Epithelial cell of proximal tubule (primary cell): Measurements from ENCODE around the gene FETUB. TPM values are rescaled to one million over a fixed set of nuclear protein-coding genes. Genes with fewer than 3 reads are reported as not detected.
"Not testable (repeated sequence)": the region's sequence is repeated elsewhere in the genome, so short reads cannot be mapped to it uniquely, and the experiment has no call there.

ENCODE experiments used
- DNase-seq: peaks from one replicate; pipeline ENCODE4 v3.0.0-alpha.2; 2011; ENCODE audit warnings: low read depth
- H3K4me3 ChIP-seq: 2 replicates; pipeline ENCODE4 v1.5.1; 2011; ENCODE audit warnings: low read depth, mild to moderate bottlenecking, low read length
- CTCF ChIP-seq: conservative IDR thresholded peaks from 2 replicates; pipeline ENCODE4 v1.5.1; 2012; ENCODE audit warnings: low read depth, mild to moderate bottlenecking, low read length
- total RNA-seq: library from RNA; depleted of rRNA; stranded (reverse); fragments of >200 nt; gene quantifications from 2 replicates; pipeline ENCODE4 v1.2.3, GENCODE V29; 2015

The FETUB gene
- total RNA-seq, 1 donor from 2014 or later, result not detected

GRCh38 chr3:186627852-186628414 is 12.3 kb upstream of the FETUB start:
- H3K4me3 ChIP-seq, result no peak overlapping the region
- DNase-seq, result no peak
- TF ChIP-seq CTCF, result no peak

GRCh38 chr3:186628756-186629155 is 11.4 kb upstream of the FETUB start:
- no peak for DNase-seq
- no peak overlapping the region for H3K4me3 ChIP-seq
- TF ChIP-seq CTCF, result no peak

GRCh38 chr3:186630950-186631641 is 9.1 kb upstream of the FETUB start:
- DNase-seq, result no peak
- no peak for TF ChIP-seq CTCF
- no peak overlapping the region for H3K4me3 ChIP-seq

- TF ChIP-seq CTCF, result no peak
- no peak for DNase-seq
- H3K4me3 ChIP-seq, result no peak overlapping the region
Observed at GRCh38 chr3:186633481-186633880, 6.7 kb upstream of the FETUB start.

- not testable (repeated sequence) for DNase-seq, H3K4me3 ChIP-seq
Observed at GRCh38 chr3:186634207-186634606, 6.0 kb upstream of the FETUB start.

- H3K4me3 ChIP-seq, result no peak overlapping the region
- TF ChIP-seq CTCF, result no peak
- DNase-seq, result no peak
Observed at GRCh38 chr3:186635532-186635931, 4.7 kb upstream of the FETUB start.

- TF ChIP-seq CTCF, result no peak
- no peak for DNase-seq
- H3K4me3 ChIP-seq, result no peak overlapping the region
Observed at GRCh38 chr3:186636536-186636935, 3.7 kb upstream of the FETUB start.
